GM12873 (cell line): ENCODE measurements around the gene RSPH6A.
A peak's percentile ranks its signal among the peaks of the same experiment; 100 is the strongest.

Source experiments
- CTCF ChIP-seq: IDR thresholded peaks from 2 replicates; pipeline ENCODE4 v1.5.1; 2012; ENCODE audit warnings: low read depth, mild to moderate bottlenecking, moderate library complexity, low read length, control low read depth; ENCODE audit not compliant: insufficient read depth; ENCODE audit errors: missing control alignments

Gene RSPH6A

DNA sequence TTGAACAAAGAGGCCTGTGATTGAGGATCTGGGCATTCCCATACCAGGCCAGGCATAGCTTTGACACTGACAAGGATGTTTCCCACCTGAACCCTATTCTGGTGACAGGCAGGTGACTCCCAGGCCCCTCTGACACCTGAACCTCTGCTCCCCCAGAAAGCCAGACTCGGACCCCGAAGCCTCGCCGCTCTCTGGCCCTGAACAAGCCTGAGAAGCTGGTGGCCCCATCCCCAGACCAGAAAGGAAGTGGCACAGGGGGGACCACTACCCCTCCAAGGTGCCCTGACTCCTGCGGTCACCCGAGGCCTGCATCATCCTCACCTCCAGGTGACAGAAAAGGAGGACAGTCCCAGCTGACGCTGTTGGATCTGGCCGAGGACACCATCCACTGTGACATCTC is 60.8 kb downstream of the RSPH6A start:
- TF ChIP-seq CTCF = no peak

DNA sequence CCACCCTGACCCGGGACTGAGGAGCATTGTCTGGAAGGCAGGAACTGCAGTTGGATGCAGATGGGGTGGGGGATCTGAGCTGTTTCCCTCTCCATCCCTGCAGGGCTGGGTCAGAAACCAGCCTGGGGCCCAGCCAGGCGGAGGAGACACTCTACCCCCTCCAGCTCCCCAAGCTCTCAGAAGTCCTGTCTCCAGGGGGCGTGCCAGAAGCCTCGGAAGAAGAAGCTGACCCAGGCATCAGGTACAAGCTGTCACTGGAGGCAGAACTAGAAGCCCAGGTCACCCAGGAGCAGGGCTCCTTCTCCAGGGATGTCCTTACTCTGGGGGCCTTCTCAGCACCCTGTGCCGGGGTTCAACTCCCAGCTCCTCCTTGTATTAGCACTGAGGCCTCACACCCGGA is 61.6 kb downstream of the RSPH6A start:
- peak; percentile 10 for TF ChIP-seq CTCF

GRCh38 chr19:45752639-45753038 is 62.5 kb downstream of the RSPH6A start:
- TF ChIP-seq CTCF = no peak

GRCh38 chr19:45747513-45747912 is 67.6 kb downstream of the RSPH6A start:
- no peak for TF ChIP-seq CTCF

- no peak for TF ChIP-seq CTCF
Observed at GRCh38 chr19:45746866-45747265, 68.2 kb downstream of the RSPH6A start.
